PFSK-1 (cell line): ENCODE results near the gene GBA3. TPM values are rescaled to one million over a fixed set of nuclear protein-coding genes. Genes with fewer than 3 reads are reported as not detected.

Source experiments
- FOXP2 ChIP-seq: optimal IDR thresholded peaks from 2 replicates; pipeline ENCODE3; 2011; ENCODE audit warnings: borderline replicate concordance, control low read depth, inconsistent platforms; ENCODE audit not compliant: insufficient read depth; ENCODE audit errors: extremely low read length, extremely low read depth
- POLR2AphosphoS5 ChIP-seq: IDR thresholded peaks from 2 replicates; pipeline ENCODE4 v1.6.1; 2012; ENCODE audit warnings: low read depth, mild to moderate bottlenecking, control low read depth, low read length, moderate library complexity
- SIN3A ChIP-seq: IDR thresholded peaks from 2 replicates; pipeline ENCODE4 v1.6.1; 2012; ENCODE audit warnings: mild to moderate bottlenecking, low read length, moderate library complexity, borderline replicate concordance; ENCODE audit not compliant: insufficient read depth
- TAF1 ChIP-seq: IDR thresholded peaks from 2 replicates; pipeline ENCODE4 v1.6.1; 2012; ENCODE audit warnings: low read length, control low read depth, borderline replicate concordance; ENCODE audit not compliant: insufficient read depth
- polyA plus RNA-seq: library from polyadenylated mRNA; unstranded; fragments of >200 nt; gene quantifications from one replicate; pipeline ENCODE4 v1.2.1, GENCODE V29; 2012; ENCODE audit warnings: low read depth, missing spikeins; ENCODE audit not compliant: insufficient read length
- TF ChIP-seq, protein P1 (sequence below), 2 experiments: IDR thresholded peaks; 2 replicates each; pipeline versions ENCODE4 v1.6.1 to v1.8.0; 2011 to 2012; ENCODE audit warnings: low read depth in 2 of 2, low read length in 2 of 2, control low read depth in 1 of 2, inconsistent platforms in 1 of 2, mild to moderate bottlenecking in 1 of 2, moderate library complexity in 1 of 2; ENCODE audit not compliant: insufficient read depth in 1 of 2

Gene GBA3
- not detected for polyA plus RNA-seq

- TF ChIP-seq, protein P1, sequence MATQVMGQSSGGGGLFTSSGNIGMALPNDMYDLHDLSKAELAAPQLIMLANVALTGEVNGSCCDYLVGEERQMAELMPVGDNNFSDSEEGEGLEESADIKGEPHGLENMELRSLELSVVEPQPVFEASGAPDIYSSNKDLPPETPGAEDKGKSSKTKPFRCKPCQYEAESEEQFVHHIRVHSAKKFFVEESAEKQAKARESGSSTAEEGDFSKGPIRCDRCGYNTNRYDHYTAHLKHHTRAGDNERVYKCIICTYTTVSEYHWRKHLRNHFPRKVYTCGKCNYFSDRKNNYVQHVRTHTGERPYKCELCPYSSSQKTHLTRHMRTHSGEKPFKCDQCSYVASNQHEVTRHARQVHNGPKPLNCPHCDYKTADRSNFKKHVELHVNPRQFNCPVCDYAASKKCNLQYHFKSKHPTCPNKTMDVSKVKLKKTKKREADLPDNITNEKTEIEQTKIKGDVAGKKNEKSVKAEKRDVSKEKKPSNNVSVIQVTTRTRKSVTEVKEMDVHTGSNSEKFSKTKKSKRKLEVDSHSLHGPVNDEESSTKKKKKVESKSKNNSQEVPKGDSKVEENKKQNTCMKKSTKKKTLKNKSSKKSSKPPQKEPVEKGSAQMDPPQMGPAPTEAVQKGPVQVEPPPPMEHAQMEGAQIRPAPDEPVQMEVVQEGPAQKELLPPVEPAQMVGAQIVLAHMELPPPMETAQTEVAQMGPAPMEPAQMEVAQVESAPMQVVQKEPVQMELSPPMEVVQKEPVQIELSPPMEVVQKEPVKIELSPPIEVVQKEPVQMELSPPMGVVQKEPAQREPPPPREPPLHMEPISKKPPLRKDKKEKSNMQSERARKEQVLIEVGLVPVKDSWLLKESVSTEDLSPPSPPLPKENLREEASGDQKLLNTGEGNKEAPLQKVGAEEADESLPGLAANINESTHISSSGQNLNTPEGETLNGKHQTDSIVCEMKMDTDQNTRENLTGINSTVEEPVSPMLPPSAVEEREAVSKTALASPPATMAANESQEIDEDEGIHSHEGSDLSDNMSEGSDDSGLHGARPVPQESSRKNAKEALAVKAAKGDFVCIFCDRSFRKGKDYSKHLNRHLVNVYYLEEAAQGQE (IDR thresholded peaks at IDR 0.05; ENCODE audit: insufficient read depth in 1 of 2, low read depth in 2 of 2, low read length in 2 of 2), result no peak
- no peak for TF ChIP-seq TAF1
- no peak for TF ChIP-seq SIN3A
- TF ChIP-seq POLR2AphosphoS5, result no peak
- no peak for TF ChIP-seq FOXP2
These were observed at the start of gene GBA3 for GRCh38 chr4:22692736-22693135. Gene GBA3, plus strand, starts transcription at chr4:22692937.

DNA sequence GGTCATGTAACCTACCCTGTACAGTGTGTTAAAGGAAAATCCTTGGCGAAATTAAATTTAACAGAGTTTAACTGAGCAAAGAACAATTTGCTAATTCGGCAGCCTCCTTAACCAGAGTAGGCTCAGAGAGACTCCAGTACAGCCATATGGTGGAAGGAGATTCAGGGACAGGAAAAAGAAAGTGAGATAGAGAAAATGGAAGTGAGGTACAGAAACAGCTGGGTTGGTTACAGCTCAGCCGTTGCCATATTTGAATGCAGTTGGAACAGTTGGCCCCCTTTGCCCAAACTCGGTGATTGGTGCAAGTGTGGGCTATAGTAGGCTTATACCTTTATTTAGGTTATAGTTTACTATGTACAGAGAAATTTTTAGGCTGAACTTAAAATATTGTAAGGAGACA, 48.8 kb upstream of the GBA3 start:
- no peak for TF ChIP-seq TAF1
- TF ChIP-seq, protein P1 (IDR thresholded peaks at IDR 0.05; ENCODE audit: insufficient read depth in 1 of 2, low read depth in 2 of 2, low read length in 2 of 2), result no peak
- TF ChIP-seq POLR2AphosphoS5, result no peak
- no peak for TF ChIP-seq FOXP2
- TF ChIP-seq SIN3A, result no peak

DNA sequence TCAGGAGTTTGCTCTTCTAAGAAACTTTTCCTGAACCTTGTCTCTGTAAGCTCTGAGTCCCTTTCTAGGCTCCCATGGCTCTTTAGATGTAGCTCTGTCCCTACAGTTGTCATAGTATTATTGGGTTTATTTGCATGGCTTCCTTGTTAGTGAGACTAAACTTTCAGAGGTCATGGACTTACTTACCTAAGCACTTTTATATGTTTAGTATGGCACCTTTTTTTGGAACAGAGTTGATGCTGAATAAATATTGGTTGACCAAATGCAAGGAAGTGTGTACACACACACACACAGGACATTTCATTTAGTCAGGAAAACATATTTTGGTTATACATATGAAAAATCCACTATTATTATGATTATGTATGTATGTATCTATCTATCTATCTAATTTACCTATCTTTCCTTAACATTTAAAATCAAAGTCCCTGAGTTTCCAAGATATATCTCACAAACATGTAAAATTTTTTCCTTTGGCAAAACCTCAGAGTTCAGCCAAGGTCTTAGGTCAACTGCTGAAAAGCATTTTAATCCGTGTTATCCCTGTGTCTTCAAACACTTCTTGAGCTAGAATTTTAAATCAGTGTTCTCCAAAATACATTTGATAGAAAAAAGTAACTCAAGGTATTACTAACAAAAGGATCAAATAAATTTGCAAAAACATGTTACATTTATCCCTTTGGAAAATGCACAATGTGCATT, 47.1 kb upstream of the GBA3 start:
- no peak for TF ChIP-seq SIN3A
- TF ChIP-seq TAF1, result no peak
- TF ChIP-seq, protein P1 (IDR thresholded peaks at IDR 0.05; ENCODE audit: insufficient read depth in 1 of 2, low read depth in 2 of 2, low read length in 2 of 2), result no peak
- TF ChIP-seq POLR2AphosphoS5, result no peak
- TF ChIP-seq FOXP2, result no peak

- TF ChIP-seq FOXP2 (no peak), SIN3A (no peak), TAF1 (no peak), POLR2AphosphoS5 (no peak)
- TF ChIP-seq, protein P1 (IDR thresholded peaks at IDR 0.05; ENCODE audit: insufficient read depth in 1 of 2, low read depth in 2 of 2, low read length in 2 of 2), result no peak
These were observed 43.7 kb upstream of the GBA3 start for GRCh38 chr4:22648996-22649395.

DNA sequence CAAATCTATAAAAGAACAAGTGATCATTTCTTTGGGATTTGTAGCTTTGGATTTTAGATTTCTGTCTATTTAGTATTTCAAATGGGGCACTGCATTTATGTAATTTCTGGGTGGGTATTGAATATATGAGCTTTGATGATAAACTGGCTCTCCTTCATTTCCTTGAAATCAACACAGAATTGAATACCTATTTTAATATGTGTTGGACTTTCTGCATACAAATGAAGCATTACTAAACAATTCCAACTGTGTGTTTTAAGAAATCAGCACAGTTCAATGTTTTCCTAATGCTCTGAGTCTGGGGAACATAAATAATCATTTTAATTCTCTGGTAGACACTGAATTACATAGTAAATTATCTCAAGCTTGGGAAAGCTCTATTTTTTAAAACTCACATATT, 42.0 kb upstream of the GBA3 start:
- no peak for TF ChIP-seq TAF1
- TF ChIP-seq, protein P1 (IDR thresholded peaks at IDR 0.05; ENCODE audit: insufficient read depth in 1 of 2, low read depth in 2 of 2, low read length in 2 of 2), result no peak
- no peak for TF ChIP-seq FOXP2
- no peak for TF ChIP-seq POLR2AphosphoS5
- no peak for TF ChIP-seq SIN3A
